Measurements from ENCODE around the gene CALN1. TPM values are rescaled to one million over a fixed set of nuclear protein-coding genes. Genes with fewer than 3 reads are reported as not detected.
A peak's percentile ranks its signal among the peaks of the same experiment; 100 is the strongest.

CALN1 gene
- total and polyA plus RNA-seq, 9 of the 15 experiments (the other 6 are each of a cell fraction or from before 2014, with no cell fraction given), result 1.4 to 7.5 (median 3.3) TPM

- no peak for TF ChIP-seq ZFPM2 (CRISPR knock-in tag; IDR thresholded peaks at IDR 0.05)
- no peak for TF ChIP-seq SMAD3 (CRISPR knock-in tag; conservative IDR thresholded peaks at IDR 0.05)
- TF ChIP-seq TEAD1 (CRISPR knock-in tag; IDR thresholded peaks at IDR 0.05), result no peak
These were observed 119.3 kb downstream of the CALN1 start (continued) for GRCh38 chr7:72292794-72293193.

GRCh38 chr7:72292118-72292517 lies 120.0 kb downstream of the CALN1 start:
- no peak overlapping the region for H3K27ac ChIP-seq (ENCODE audit: extremely low read depth, low read depth, low read length)
- no TSS peak for BruUV-seq (replicated peaks)
- ATAC-seq (no peak), DNase-seq (ENCODE audit: extremely low read depth in 1 of 4, low spot score in 3 of 4) (peak in 1 of 4 experiments; percentile 3), FAIRE-seq (no peak)
- ChIA-PET CTCF (ENCODE audit: low intra/inter-chr PET ratio) (no interaction called here), POLR2A (no interaction called here)
- H3K4me3 ChIP-seq, result no peak overlapping the region
- no peaks in the 10 kb centered on the region for H3K4me1 ChIP-seq (replicated peaks in 1 of 2; ENCODE audit: control insufficient read depth in 2 of 2, insufficient read depth in 2 of 2, low read length in 2 of 2)
- no peaks in the 10 kb centered on the region for H4K20me1 ChIP-seq (replicated peaks; ENCODE audit: control insufficient read depth, insufficient read depth, low read length)
- H2AFZ ChIP-seq (ENCODE audit: low read depth, low read length), result no peak overlapping the region
- no peak overlapping the region for H3K9ac ChIP-seq (ENCODE audit: insufficient read depth in 1 of 2, low read depth in 2 of 2, low read length in 2 of 2)
- WGBS (ENCODE audit: insufficient coverage, low coverage, missing lambda C conversion rate), result 10% methylated on average over 3 of the region's 3 CpGs
- intact Hi-C loops (cut with micrococcal nuclease), result no loop called here
- H3K4me2 ChIP-seq (ENCODE audit: insufficient read depth, low read length), result no peak overlapping the region
- no peaks in the 10 kb centered on the region for H3K36me3 ChIP-seq (ENCODE audit: control insufficient read depth, insufficient read depth, low read length)
- H3K27me3 ChIP-seq (ENCODE audit: control insufficient read depth in 2 of 2, insufficient read depth in 2 of 2, low read length in 2 of 2), result no peaks in the 10 kb centered on the region; a peak in 1 of 5 replicates
- no peaks in the 10 kb centered on the region for H3K79me2 ChIP-seq (ENCODE audit: control insufficient read depth, insufficient read depth, low read length)
- no peaks in the 10 kb centered on the region for H3K9me1 ChIP-seq (ENCODE audit: control insufficient read depth, insufficient read depth, low read length)
- H3K9me3 ChIP-seq (replicated peaks; ENCODE audit: control insufficient read depth, insufficient read depth, low read depth, low read length), result no peaks in the 10 kb centered on the region
- in situ Hi-C loops (cut with MboI), result no loop called here
- TF ChIP-seq PCBP1 (IDR thresholded peaks at IDR 0.05; ENCODE audit: low read depth, low read length, poor library complexity, severe bottlenecking), result no peak
- TF ChIP-seq RAD21 (CRISPR knock-in tag; conservative IDR thresholded peaks at IDR 0.05 in 1 of 2, IDR thresholded peaks at IDR 0.05 in 1 of 2), result peak in 1 of 2 experiments; percentile 7; a peak in 1 of 4 replicates
- no peak for TF ChIP-seq HMG20B (CRISPR knock-in tag; IDR thresholded peaks at IDR 0.05)
- no peak for TF ChIP-seq ZBTB8A (IDR thresholded peaks at IDR 0.05; ENCODE audit: partially characterized antibody)
- no peak for TF ChIP-seq ARID3B (CRISPR knock-in tag; IDR thresholded peaks at IDR 0.05; ENCODE audit: borderline replicate concordance)
- no peak for TF ChIP-seq SFPQ (IDR thresholded peaks at IDR 0.05; ENCODE audit: low read depth, low read length)
- TF ChIP-seq ZBTB17 (CRISPR knock-in tag; IDR thresholded peaks at IDR 0.05), result no peak
- no peak for TF ChIP-seq ZFP91 (CRISPR knock-in tag; IDR thresholded peaks at IDR 0.05)
- no peak for TF ChIP-seq PREB (CRISPR knock-in tag; IDR thresholded peaks at IDR 0.05)
